Hepatocyte (in vitro differentiated cells): ENCODE results near the gene C1orf53.

Experiments
- CTCF ChIP-seq: fragments of 200-600 bp; sonication (generic); IDR thresholded peaks from 2 replicates; pipeline ENCODE4 v1.5.1; 2016; ENCODE audit warnings: antibody characterized with exemption, mild to moderate bottlenecking; ENCODE audit not compliant: poor library complexity
- EZH2 ChIP-seq: fragments of 200-600 bp; sonication (generic); IDR thresholded peaks from 2 replicates; pipeline ENCODE4 v1.6.1; 2016; ENCODE audit warnings: antibody characterized with exemption, mild to moderate bottlenecking, borderline replicate concordance
- EZH2phosphoT487 ChIP-seq: fragments of 200-600 bp; sonication (generic); IDR thresholded peaks from one replicate; pipeline ENCODE4 v1.6.1; 2018; ENCODE audit warnings: antibody characterized with exemption, mild to moderate bottlenecking, low read depth, moderate library complexity; ENCODE audit not compliant: unreplicated experiment, severe bottlenecking

- no peak for TF ChIP-seq CTCF
- no peak for TF ChIP-seq EZH2
- TF ChIP-seq EZH2phosphoT487, result no peak
These were observed 16.4 kb downstream of the C1orf53 start for GRCh38 chr1:197918807-197919345.
